Mesenchymal stem cell (in vitro differentiated cells and primary cell): ENCODE data around the gene URM1.

Experiments
- DNase-seq: peaks from one replicate; pipeline ENCODE4 v3.0.0-alpha.2; 2013
- H2AFZ ChIP-seq: one replicate; pipeline ENCODE4 v1.6.1; 2013; ENCODE audit warnings: low read depth, mild to moderate bottlenecking, control low read depth, inconsistent platforms, low read length, moderate library complexity
- H2AK5ac ChIP-seq: 2 replicates; pipeline ENCODE4 v1.6.1; 2013; ENCODE audit warnings: low read length, moderate library complexity, mild to moderate bottlenecking, inconsistent platforms; ENCODE audit not compliant: severe bottlenecking
- H2BK120ac ChIP-seq: one replicate; pipeline ENCODE4 v1.6.1; 2013; ENCODE audit warnings: low read depth, mild to moderate bottlenecking, inconsistent platforms, low read length, moderate library complexity
- H2BK12ac ChIP-seq, 2 experiments: one replicate each; pipeline ENCODE4 v1.6.1; 2013; ENCODE audit warnings: inconsistent platforms in 2 of 2, low read length in 2 of 2, mild to moderate bottlenecking in 2 of 2, moderate library complexity in 2 of 2, control low read depth in 1 of 2
- H2BK15ac ChIP-seq: one replicate; pipeline ENCODE4 v1.6.1; 2013; ENCODE audit warnings: mild to moderate bottlenecking, low read depth, inconsistent platforms; ENCODE audit not compliant: poor library complexity, severe bottlenecking
- H2BK5ac ChIP-seq: 2 replicates; pipeline ENCODE4 v1.6.1; 2013; ENCODE audit warnings: low read depth, mild to moderate bottlenecking, low read length, control low read depth, inconsistent platforms; ENCODE audit not compliant: poor library complexity, severe bottlenecking
- H3K14ac ChIP-seq, 2 experiments: one replicate each; pipeline ENCODE4 v1.6.1; 2013; ENCODE audit warnings: inconsistent platforms in 2 of 2, low read length in 2 of 2, control low read depth in 1 of 2, mild to moderate bottlenecking in 1 of 2, moderate library complexity in 1 of 2
- H3K18ac ChIP-seq, 2 experiments: one replicate each; pipeline ENCODE4 v1.6.1; 2013; ENCODE audit warnings: inconsistent platforms in 2 of 2, low read length in 2 of 2, control low read depth in 1 of 2, low read depth in 1 of 2, mild to moderate bottlenecking in 1 of 2
- H3K23ac ChIP-seq, 2 experiments: one replicate each; pipeline ENCODE4 v1.6.1; 2013; ENCODE audit warnings: inconsistent platforms in 2 of 2, low read length in 2 of 2, mild to moderate bottlenecking in 2 of 2, moderate library complexity in 2 of 2, control low read depth in 1 of 2
- H3K27ac ChIP-seq: 2 replicates; pipeline ENCODE4 v1.5.1; 2013; ENCODE audit warnings: mild to moderate bottlenecking, moderate library complexity, low read length, control low read depth, inconsistent platforms; ENCODE audit not compliant: poor library complexity, severe bottlenecking
- H3K27me3 ChIP-seq, 2 experiments: 2 replicates each; pipeline versions ENCODE4 v1.6.1 to v1.7.0; 2013; ENCODE audit warnings: low read length in 2 of 2, mild to moderate bottlenecking in 2 of 2, moderate library complexity in 2 of 2, control low read depth in 1 of 2, inconsistent platforms in 1 of 2; ENCODE audit not compliant: control insufficient read depth in 1 of 2, insufficient read depth in 1 of 2
- H3K36me3 ChIP-seq, 2 experiments: 2 replicates each; pipeline versions ENCODE4 v1.6.1 to v1.7.0; 2013; ENCODE audit warnings: low read length in 2 of 2, control low read depth in 1 of 2, inconsistent platforms in 1 of 2, low read depth in 1 of 2, mild to moderate bottlenecking in 1 of 2; ENCODE audit not compliant: insufficient read depth in 2 of 2, control insufficient read depth in 1 of 2
- H3K4ac ChIP-seq, 2 experiments: one replicate each; pipeline ENCODE4 v1.6.1; 2013; ENCODE audit warnings: inconsistent platforms in 2 of 2, low read length in 2 of 2, mild to moderate bottlenecking in 2 of 2, moderate library complexity in 2 of 2, control low read depth in 1 of 2, low read depth in 1 of 2
- H3K4me1 ChIP-seq: 2 replicates; pipeline ENCODE4 v1.6.1; 2013; ENCODE audit warnings: low read depth, low read length, control low read depth; ENCODE audit not compliant: control insufficient read depth, insufficient read depth
- H3K4me2 ChIP-seq: 2 replicates; pipeline ENCODE4 v1.6.1; 2013; ENCODE audit warnings: low read length, mild to moderate bottlenecking, inconsistent platforms; ENCODE audit not compliant: poor library complexity, severe bottlenecking
- H3K4me3 ChIP-seq, 2 experiments: 2 replicates each; pipeline versions ENCODE4 v1.5.1 to v1.7.0; 2013; ENCODE audit warnings: low read length in 2 of 2, mild to moderate bottlenecking in 2 of 2, control low read depth in 1 of 2, low read depth in 1 of 2; ENCODE audit not compliant: insufficient read depth in 1 of 2
- H3K79me1 ChIP-seq: replicated peaks from 2 replicates; pipeline ENCODE4 v1.6.1; 2013; ENCODE audit warnings: mild to moderate bottlenecking, control low read depth, low read length, inconsistent platforms; ENCODE audit not compliant: poor library complexity, severe bottlenecking
- H3K9ac ChIP-seq: 2 replicates; pipeline ENCODE4 v1.7.0; 2013; ENCODE audit warnings: mild to moderate bottlenecking, low read length, moderate library complexity
- H3K9me3 ChIP-seq: 2 replicates; pipeline ENCODE4 v1.7.0; 2013; ENCODE audit warnings: mild to moderate bottlenecking, low read length; ENCODE audit not compliant: control insufficient read depth
- H4K8ac ChIP-seq: one replicate; pipeline ENCODE4 v1.6.1; 2013; ENCODE audit warnings: inconsistent platforms, mild to moderate bottlenecking, low read length, moderate library complexity
- H4K91ac ChIP-seq: one replicate; pipeline ENCODE4 v1.6.1; 2013; ENCODE audit warnings: mild to moderate bottlenecking, low read length, inconsistent platforms
- WGBS: methylation state at CpG from one replicate; pipeline ENCODE4 v1.1.7; 2013; ENCODE audit warnings: mixed read lengths; 5-methylcytosine and 5-hydroxymethylcytosine counted together

Gene URM1

DNA sequence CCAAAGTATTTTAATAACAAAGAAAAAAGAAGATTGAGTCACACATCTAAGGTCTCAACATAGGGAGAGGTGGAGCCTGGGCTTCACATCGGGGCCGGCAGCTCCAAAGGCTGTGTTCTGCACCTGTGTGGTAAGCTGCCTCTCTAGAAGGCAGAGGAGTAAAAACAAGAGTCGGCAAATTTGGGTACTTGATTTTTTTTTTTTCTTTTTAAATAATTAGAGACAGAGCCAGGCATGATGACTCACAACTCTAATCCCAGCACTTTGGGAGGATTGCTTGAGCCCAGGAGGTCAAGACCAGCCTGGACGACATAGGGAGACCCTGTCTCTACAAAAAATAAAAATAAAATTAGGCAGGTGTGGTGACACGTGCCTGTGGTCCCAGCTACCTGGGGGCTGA is 4.7 kb downstream of the URM1 start:
- H2AFZ ChIP-seq, result no peak overlapping the region
- H2BK12ac ChIP-seq, result no peak overlapping the region
- H3K36me3 ChIP-seq, result peaks cover 23 to 30% of the 10 kb centered on the region in 2 experiments
- no peak overlapping the region for H3K14ac ChIP-seq
- no peak overlapping the region for H2AK5ac ChIP-seq
- H3K79me1 ChIP-seq, result peaks cover 34% of the 10 kb centered on the region
- H3K4me3 ChIP-seq, result no peak overlapping the region
- H2BK120ac ChIP-seq, result no peak overlapping the region
- H3K4ac ChIP-seq, result no peak overlapping the region
- no peaks in the 10 kb centered on the region for H3K9me3 ChIP-seq
- no peak overlapping the region for H3K23ac ChIP-seq
- H3K4me1 ChIP-seq, result peaks cover 8% of the 10 kb centered on the region
- H2BK15ac ChIP-seq, result no peak overlapping the region
- H3K27ac ChIP-seq, result no peak overlapping the region
- no peak overlapping the region for H3K18ac ChIP-seq
- H3K27me3 ChIP-seq, result no peaks in the 10 kb centered on the region
- 83% methylated on average over 5 of the region's 5 CpGs for WGBS
- H4K8ac ChIP-seq, result no peak overlapping the region
- no peak for DNase-seq
- H3K9ac ChIP-seq, result peak overlapping the region; percentile 6
- no peak overlapping the region for H2BK5ac ChIP-seq
- no peak overlapping the region for H4K91ac ChIP-seq
- H3K4me2 ChIP-seq, result no peak overlapping the region

DNA sequence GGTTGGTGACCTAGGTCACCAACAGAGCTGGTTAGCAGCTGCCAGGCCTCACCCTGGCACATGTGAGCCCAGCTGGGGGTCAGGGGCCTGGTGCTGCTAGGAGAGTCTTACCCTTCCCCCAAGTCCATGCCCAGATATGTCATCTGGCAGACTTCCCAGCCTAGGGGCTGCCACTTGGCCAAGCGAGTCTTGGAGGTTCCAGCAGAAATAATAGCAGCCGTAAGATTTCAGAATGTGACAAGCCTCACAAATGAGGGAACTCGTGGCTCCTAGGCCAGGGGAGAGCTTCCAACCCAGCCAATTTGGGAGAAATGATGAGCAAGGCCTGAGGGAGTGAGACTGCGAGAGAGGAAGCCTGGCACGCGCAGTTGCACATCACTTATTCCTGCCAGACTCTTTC is 11.1 kb downstream of the URM1 start:
- Histone ChIP-seq H2BK15ac (no peak overlapping the region), H3K36me3 (peaks cover 54 to 66% of the 10 kb centered on the region in 2 experiments), H4K8ac (no peak overlapping the region), H3K4ac (no peak overlapping the region), H3K79me1 (peaks cover 47% of the 10 kb centered on the region), H3K4me2 (no peak overlapping the region), H2AK5ac (no peak overlapping the region), H3K18ac (no peak overlapping the region), H3K23ac (no peak overlapping the region), H3K27ac (no peak overlapping the region), H2AFZ (no peak overlapping the region), H2BK5ac (no peak overlapping the region), H3K4me1 (peaks cover 6% of the 10 kb centered on the region), H3K4me3 (peak overlapping the region in 1 of 2 experiments; percentile 12), H4K91ac (no peak overlapping the region), H3K14ac (no peak overlapping the region), H2BK12ac (no peak overlapping the region), H3K9ac (no peak overlapping the region), H3K9me3 (no peaks in the 10 kb centered on the region), H2BK120ac (no peak overlapping the region), H3K27me3 (no peaks in the 10 kb centered on the region)
- WGBS, result 75% methylated on average over 3 of the region's 6 CpGs
- DNase-seq, result no peak

- no peak overlapping the region for H3K18ac ChIP-seq
- H3K27me3 ChIP-seq, result no peaks in the 10 kb centered on the region
- no peak overlapping the region for H3K4me3 ChIP-seq
- no peak overlapping the region for H3K27ac ChIP-seq
- WGBS, result 74% methylated on average over 9 of the region's 9 CpGs
- H3K79me1 ChIP-seq, result peaks cover 41% of the 10 kb centered on the region
- no peak overlapping the region for H2BK15ac ChIP-seq
- no peak overlapping the region for H4K91ac ChIP-seq
- no peak overlapping the region for H3K4ac ChIP-seq
- H4K8ac ChIP-seq, result no peak overlapping the region
- H3K9me3 ChIP-seq, result no peaks in the 10 kb centered on the region
- no peak overlapping the region for H2BK12ac ChIP-seq
- no peak overlapping the region for H3K23ac ChIP-seq
- peaks cover 59 to 70% of the 10 kb centered on the region in 2 experiments for H3K36me3 ChIP-seq
- H2AFZ ChIP-seq, result no peak overlapping the region
- H3K14ac ChIP-seq, result no peak overlapping the region
- no peak overlapping the region for H3K9ac ChIP-seq
- H2BK5ac ChIP-seq, result no peak overlapping the region
- peaks cover 6% of the 10 kb centered on the region for H3K4me1 ChIP-seq
- no peak for DNase-seq
- no peak overlapping the region for H2BK120ac ChIP-seq
- no peak overlapping the region for H2AK5ac ChIP-seq
- H3K4me2 ChIP-seq, result no peak overlapping the region
These were observed 12.0 kb downstream of the URM1 start for GRCh38 chr9:128383007-128383753.

DNA sequence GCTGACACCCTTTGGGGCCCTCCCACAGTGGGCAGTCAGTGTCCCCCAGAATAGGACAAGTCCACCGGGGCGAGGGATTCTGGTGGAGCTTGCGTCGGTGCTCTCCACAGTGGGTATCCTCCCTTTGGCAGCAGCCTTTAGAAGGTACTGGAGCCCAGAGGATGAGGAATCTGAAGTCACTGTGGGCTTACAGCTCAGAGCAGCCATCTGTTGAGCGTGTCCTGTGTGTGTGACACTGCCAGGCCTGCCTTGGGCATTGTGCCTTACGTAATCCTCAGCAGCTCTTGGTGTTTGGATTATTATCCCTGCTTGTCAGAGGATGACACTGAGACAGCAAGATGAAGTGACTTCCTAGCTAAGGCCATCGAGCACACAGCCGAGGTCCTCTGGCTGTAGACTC is 12.6 kb downstream of the URM1 start:
- no peak overlapping the region for H3K4ac ChIP-seq
- no peak overlapping the region for H2BK12ac ChIP-seq
- no peak overlapping the region for H3K4me2 ChIP-seq
- H2AFZ ChIP-seq, result no peak overlapping the region
- H4K8ac ChIP-seq, result no peak overlapping the region
- H3K14ac ChIP-seq, result no peak overlapping the region
- H2BK120ac ChIP-seq, result no peak overlapping the region
- H2BK5ac ChIP-seq, result no peak overlapping the region
- no peak overlapping the region for H2AK5ac ChIP-seq
- peaks cover 62 to 71% of the 10 kb centered on the region in 2 experiments for H3K36me3 ChIP-seq
- no peak overlapping the region for H2BK15ac ChIP-seq
- H4K91ac ChIP-seq, result no peak overlapping the region
- H3K18ac ChIP-seq, result no peak overlapping the region
- H3K9ac ChIP-seq, result no peak overlapping the region
- no peak overlapping the region for H3K23ac ChIP-seq
- peaks cover 39% of the 10 kb centered on the region for H3K79me1 ChIP-seq
- no peaks in the 10 kb centered on the region for H3K9me3 ChIP-seq
- DNase-seq, result no peak
- 90% methylated on average over 8 of the region's 8 CpGs for WGBS
- no peak overlapping the region for H3K27ac ChIP-seq
- H3K4me1 ChIP-seq, result peaks cover 6% of the 10 kb centered on the region
- H3K4me3 ChIP-seq, result no peak overlapping the region
- H3K27me3 ChIP-seq, result no peaks in the 10 kb centered on the region
